Tibial artery (tissue), 4 donors: Measurements from ENCODE around the gene THBS3.
"Not testable (repeated sequence)": the region's sequence is repeated elsewhere in the genome, so short reads cannot be mapped to it uniquely, and the experiment has no call there.

Experiments
- DNase-seq, 2 donors: peaks; one replicate each; pipeline ENCODE4 v3.0.0-alpha.2; 2019
- H3K27ac ChIP-seq, 2 donors: fragments of 200-600 bp; sonication (generic) in 1 of 2; 1 replicate in 1 of 2; 2 replicates in 1 of 2; pipeline ENCODE4 v1.5.1; 2018 to 2019; ENCODE audit warnings: mild to moderate bottlenecking in 1 of 2
- H3K27me3 ChIP-seq, 2 donors: fragments of 200-600 bp; sonication (generic) in 1 of 2; one replicate each; pipeline versions ENCODE4 v1.5.1 to v1.6.0; 2016 to 2019
- H3K36me3 ChIP-seq, 3 donors: fragments of 200-600 bp; sonication (generic) in 2 of 3; one replicate each; pipeline ENCODE4 v1.5.1; 2016 to 2019; ENCODE audit warnings: mild to moderate bottlenecking in 2 of 3
- H3K4me1 ChIP-seq, 4 donors: fragments of 200-600 bp; sonication (generic) in 2 of 4; 1 replicate in 3 of 4; 2 replicates in 1 of 4; pipeline ENCODE4 v1.5.1; 2016 to 2019
- H3K4me3 ChIP-seq, 2 donors: fragments of 200-600 bp; sonication (generic) in 1 of 2; 1 replicate in 1 of 2; 2 replicates in 1 of 2; pipeline ENCODE4 v1.5.1; 2018 to 2019; ENCODE audit warnings: mild to moderate bottlenecking in 2 of 2
- H3K9me3 ChIP-seq, 3 donors: fragments of 200-600 bp; sonication (generic) in 1 of 3; one replicate each; pipeline ENCODE4 v1.5.1; 2016 to 2019
- intact Hi-C: fragments of 100-400 bp; cut with DNase I; formaldehyde crosslinking; loops from one replicate; pipeline ENCODE4 v1.15.0; 2023; ENCODE audit warnings: low total_unique reads
- TF ChIP-seq, protein P1 (sequence below), 2 experiments: fragments of 200-600 bp in 1 of 2; fragments of 450-650 bp in 1 of 2; IDR thresholded peaks; one replicate each; pipeline ENCODE4 v1.5.1; 2017 to 2019; ENCODE audit warnings: antibody characterized with exemption in 2 of 2, mild to moderate bottlenecking in 1 of 2, moderate library complexity in 1 of 2

Gene THBS3

DNA sequence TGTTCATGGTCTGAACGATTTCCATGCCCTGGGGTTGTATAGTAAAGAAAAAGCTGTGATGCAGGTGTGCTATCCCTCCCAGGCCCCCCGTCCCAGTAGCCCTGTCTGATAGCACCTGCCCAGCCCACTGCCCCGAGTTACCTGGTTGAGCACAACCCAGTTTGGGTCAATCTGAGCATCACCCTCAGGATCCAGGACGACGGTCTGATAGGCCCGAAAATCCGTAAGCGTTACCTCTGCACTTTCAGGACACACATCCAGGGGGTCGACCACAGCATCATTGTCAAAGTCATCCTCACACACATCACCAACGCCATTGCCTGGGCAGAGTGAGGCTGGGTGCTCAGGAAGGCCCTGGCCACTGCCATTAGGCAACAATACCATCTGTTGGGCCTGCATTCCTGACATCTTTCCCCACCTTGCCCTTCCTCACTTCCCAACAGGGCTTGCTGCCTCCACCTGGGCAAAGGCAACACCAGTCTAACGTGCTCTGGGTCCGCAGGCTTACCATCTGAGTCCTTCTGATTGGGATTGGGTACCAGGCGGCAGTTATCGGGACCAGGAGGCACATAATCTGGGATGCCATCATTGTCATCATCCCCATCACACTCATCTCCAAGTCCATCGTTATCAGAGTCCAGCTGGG lies 9.7 kb downstream of the THBS3 start:
- Histone ChIP-seq H3K27me3 (no peaks in the 10 kb centered on the region), H3K36me3 (peaks cover 0 to 44% (median 34%) of the 10 kb centered on the region in 3 donors), H3K27ac (peak overlapping the region in 1 of 2 donors; percentile 5), H3K9me3 (no peaks in the 10 kb centered on the region), H3K4me3 (no peak overlapping the region), H3K4me1 (peaks cover 0 to 29% (median 25%) of the 10 kb centered on the region in 4 donors)
- TF ChIP-seq, protein P1, sequence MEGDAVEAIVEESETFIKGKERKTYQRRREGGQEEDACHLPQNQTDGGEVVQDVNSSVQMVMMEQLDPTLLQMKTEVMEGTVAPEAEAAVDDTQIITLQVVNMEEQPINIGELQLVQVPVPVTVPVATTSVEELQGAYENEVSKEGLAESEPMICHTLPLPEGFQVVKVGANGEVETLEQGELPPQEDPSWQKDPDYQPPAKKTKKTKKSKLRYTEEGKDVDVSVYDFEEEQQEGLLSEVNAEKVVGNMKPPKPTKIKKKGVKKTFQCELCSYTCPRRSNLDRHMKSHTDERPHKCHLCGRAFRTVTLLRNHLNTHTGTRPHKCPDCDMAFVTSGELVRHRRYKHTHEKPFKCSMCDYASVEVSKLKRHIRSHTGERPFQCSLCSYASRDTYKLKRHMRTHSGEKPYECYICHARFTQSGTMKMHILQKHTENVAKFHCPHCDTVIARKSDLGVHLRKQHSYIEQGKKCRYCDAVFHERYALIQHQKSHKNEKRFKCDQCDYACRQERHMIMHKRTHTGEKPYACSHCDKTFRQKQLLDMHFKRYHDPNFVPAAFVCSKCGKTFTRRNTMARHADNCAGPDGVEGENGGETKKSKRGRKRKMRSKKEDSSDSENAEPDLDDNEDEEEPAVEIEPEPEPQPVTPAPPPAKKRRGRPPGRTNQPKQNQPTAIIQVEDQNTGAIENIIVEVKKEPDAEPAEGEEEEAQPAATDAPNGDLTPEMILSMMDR (IDR thresholded peaks at IDR 0.05) = no peak
- DNase-seq = no peak
- intact Hi-C loops = no loop called here

DNA sequence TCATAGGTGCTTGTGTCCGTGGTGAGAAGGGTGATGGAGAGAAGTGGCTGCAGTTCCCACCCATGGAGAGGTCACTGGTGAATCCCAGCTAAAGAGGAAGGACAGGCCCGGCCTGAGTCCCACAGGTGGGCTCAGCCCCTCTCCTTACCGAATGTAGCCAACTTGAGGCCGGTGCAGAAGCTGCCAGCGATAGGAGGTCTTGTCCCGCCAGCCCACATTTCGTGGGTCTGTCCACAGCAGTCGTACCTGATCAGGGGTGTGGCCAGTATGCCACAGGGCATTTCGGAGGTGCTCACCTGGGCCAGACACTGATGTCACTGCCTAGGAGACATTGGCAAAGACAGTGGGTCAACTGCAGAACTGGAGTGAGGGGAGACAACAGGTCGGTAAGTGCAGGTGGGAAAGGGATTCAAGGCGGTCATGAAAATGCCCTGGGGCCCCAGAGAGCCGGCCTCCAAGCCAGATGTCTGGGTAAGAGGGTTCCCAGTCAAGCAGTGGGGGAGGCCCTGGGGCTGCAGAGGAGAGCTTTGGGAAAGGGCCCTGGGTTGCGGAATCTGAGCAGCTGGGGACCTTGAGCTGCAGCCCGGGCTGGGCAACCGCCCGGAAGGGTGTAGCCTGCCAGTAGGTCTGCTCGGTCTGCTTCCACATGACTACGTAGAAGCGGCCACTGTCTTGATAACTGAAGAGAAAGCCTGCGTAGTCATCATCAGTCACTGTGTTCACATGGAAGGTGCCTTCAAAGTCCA lies 10.6 kb downstream of the THBS3 start:
- Histone ChIP-seq H3K27me3 (no peaks in the 10 kb centered on the region), H3K27ac (peak overlapping the region in 1 of 2 donors; percentile 5), H3K36me3 (peaks cover 0 to 41% (median 30%) of the 10 kb centered on the region in 3 donors), H3K9me3 (no peaks in the 10 kb centered on the region), H3K4me1 (peaks cover 0 to 36% (median 28%) of the 10 kb centered on the region in 4 donors), H3K4me3 (no peak overlapping the region)
- TF ChIP-seq, protein P1 (IDR thresholded peaks at IDR 0.05) = no peak
- DNase-seq = peak in 1 of 2 donors; percentile 60
- intact Hi-C loops = no loop called here

DNA sequence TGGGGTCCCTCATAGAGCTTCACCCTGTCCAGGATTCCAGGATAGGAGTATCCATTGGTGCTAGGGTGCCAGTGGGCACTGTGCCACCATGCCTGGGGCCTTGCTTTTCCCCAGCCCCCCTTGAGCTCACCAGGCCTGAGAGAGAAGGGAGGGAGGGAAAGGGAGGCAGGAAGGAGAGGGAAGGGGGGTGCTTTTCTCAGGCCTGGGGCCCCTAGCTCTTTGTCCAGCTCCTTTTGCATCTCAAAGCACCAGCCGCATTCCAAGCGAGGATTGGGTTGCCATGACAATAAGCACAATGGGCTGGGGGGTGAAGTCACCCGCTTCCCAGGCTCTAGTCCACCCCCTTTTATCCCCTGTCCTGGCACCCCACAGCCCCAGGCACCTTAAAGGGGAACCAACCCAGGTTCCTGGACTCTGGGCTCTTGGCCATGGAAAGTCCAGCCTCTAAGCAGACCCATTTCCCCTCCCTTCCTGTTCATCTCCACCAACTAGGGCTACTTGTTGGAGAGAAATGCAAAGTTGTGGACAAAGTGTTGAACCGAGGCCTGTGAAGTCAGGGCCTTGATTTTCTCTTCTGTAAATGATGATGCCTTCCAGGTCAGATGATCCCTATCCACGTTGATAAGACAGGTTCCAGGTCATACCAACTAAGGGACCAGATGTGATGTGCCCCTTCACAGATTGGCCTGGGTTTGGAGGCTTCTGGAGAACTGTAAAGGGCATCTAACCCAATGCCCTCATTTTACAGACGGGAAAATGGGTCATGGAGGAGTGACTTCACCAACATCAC lies 11.4 kb downstream of the THBS3 start:
- Histone ChIP-seq H3K4me3 (no peak overlapping the region), H3K27ac (peak overlapping the region; percentile 82 to 83)

DNA sequence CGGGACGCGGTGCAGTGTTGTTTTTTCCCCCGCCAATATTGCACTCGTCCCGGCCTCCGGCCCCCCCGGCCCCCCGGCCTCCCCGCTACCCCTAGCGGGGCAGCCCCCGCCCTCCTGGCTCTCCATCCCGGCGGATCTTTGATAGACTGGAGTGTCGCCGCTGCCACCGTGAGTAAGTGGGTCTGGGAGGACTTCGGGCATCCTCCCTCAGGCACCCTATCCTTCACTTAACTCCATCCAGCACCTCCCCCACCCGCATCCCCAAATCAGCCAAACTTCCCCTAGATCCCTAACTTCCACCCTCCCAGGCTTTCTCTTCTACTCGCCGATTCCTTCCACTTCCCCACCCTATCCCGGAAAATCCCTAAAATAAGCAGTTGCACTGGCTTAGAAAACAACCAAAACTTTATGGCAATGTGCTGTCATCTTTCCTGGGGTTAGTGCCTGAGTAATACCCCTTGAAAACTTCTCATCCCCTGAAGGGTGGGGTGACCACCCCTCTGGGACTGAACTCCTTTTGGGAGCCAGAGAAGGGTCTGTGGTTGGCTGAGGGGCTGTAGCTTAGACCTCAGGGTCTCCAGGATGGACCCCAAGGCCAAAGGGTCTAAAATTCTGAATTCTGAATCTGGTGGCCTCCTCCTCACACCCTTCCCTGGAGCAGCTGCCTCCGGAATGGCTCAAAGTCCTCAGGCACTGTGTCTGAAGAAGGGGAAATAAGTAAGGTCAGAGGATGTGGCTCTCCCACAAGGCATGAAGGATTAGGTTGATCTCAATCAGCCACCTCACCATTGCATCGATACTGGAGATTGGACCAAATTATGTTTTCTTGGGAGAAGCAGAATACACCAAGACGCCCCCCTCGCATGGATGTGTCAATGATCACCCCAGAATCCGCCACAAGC lies 12.2 kb downstream of the THBS3 start:
- DNase-seq = no peak
- Histone ChIP-seq H3K36me3 (peaks cover 0 to 27% (median 18%) of the 10 kb centered on the region in 3 donors), H3K9me3 (no peaks in the 10 kb centered on the region), H3K4me3 (peak overlapping the region; percentile 54 to 77), H3K27me3 (no peaks in the 10 kb centered on the region), H3K27ac (peak overlapping the region; percentile 82 to 83), H3K4me1 (peaks cover 0 to 36% (median 28%) of the 10 kb centered on the region in 4 donors)
- TF ChIP-seq, protein P1 (IDR thresholded peaks at IDR 0.05) = no peak
- intact Hi-C loops = no loop called here

More for the DNA sequence above, 11.4 kb downstream of the THBS3 start:
- no peak for DNase-seq
- Histone ChIP-seq H3K36me3 (peaks cover 0 to 35% (median 26%) of the 10 kb centered on the region in 3 donors), H3K27me3 (no peaks in the 10 kb centered on the region), H3K4me1 (peaks cover 0 to 36% (median 28%) of the 10 kb centered on the region in 4 donors), H3K9me3 (no peaks in the 10 kb centered on the region)
- TF ChIP-seq, protein P1 (IDR thresholded peaks at IDR 0.05) = no peak
- intact Hi-C loops = no loop called here

DNA sequence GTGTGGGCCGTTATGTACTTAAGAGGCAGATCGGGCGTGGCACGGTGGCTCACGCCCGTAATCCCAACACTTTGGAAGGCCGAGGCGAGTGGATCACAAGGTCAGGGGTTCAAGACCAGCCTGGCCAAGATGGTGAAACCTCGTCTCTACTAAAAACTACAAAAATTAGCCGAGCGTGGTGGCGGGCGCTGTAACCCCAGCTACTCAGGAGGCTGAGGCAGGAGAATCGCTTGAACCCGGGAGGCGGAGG lies 13.8 kb downstream of the THBS3 start:
- DNase-seq, intact Hi-C loops, H3K27me3 ChIP-seq, H3K9me3 ChIP-seq: not testable (repeated sequence)
- Histone ChIP-seq H3K4me1 (peaks cover 0 to 36% (median 28%) of the 10 kb centered on the region in 4 donors), H3K27ac (peak overlapping the region; percentile 82 to 83), H3K4me3 (peak overlapping the region; percentile 54 to 77), H3K36me3 (peaks cover 0 to 22% (median 10%) of the 10 kb centered on the region in 3 donors)
